Hippocampal formation (tissue), 2 donors: ENCODE data around the gene TMEM81.

Experiments used
- DNase-seq, 2 donors: peaks; one replicate each; lab custom pipeline; 2025; lab: John Stamatoyannopoulos, UW

TMEM81 gene

GRCh38 chr1:205084360-205084759, at the start of gene TMEM81:
Gene TMEM81, minus strand, starts transcription at chr1:205084460. Its CDS starts 140 bp downstream, at chr1:205084320.
- no peak for DNase-seq

- DNase-seq: no peak
These were observed 49.0 kb upstream of the TMEM81 start for GRCh38 chr1:205133287-205133686.

- no peak for DNase-seq
These were observed 45.3 kb upstream of the TMEM81 start for GRCh38 chr1:205129447-205130029.

- no peak for DNase-seq
These were observed 43.8 kb upstream of the TMEM81 start for GRCh38 chr1:205128050-205128449.

- no peak for DNase-seq
These were observed 43.4 kb upstream of the TMEM81 start for GRCh38 chr1:205127646-205128045.

GRCh38 chr1:205124726-205125125, 40.5 kb upstream of the TMEM81 start:
- no peak for DNase-seq

- no peak for DNase-seq
These were observed 38.2 kb upstream of the TMEM81 start for GRCh38 chr1:205122489-205122882.

GRCh38 chr1:205121660-205122488, 37.6 kb upstream of the TMEM81 start, which contains the start of gene RBBP5:
Gene RBBP5, minus strand, starts transcription at chr1:205121978. Its CDS starts 105 bp downstream, at chr1:205121873.
- peak; percentile 89 to 96 for DNase-seq

GRCh38 chr1:205118752-205119151, 34.5 kb upstream of the TMEM81 start:
- DNase-seq: no peak

- no peak for DNase-seq
These were observed 27.1 kb upstream of the TMEM81 start for GRCh38 chr1:205111354-205111753.

GRCh38 chr1:205109711-205110110, 25.5 kb upstream of the TMEM81 start:
- peak in 1 of 2 donors; percentile 27 for DNase-seq

- peak in 1 of 2 donors; percentile 69 for DNase-seq
These were observed 25.0 kb upstream of the TMEM81 start for GRCh38 chr1:205109269-205109668.

GRCh38 chr1:205108464-205108863, 24.2 kb upstream of the TMEM81 start:
- no peak for DNase-seq

- DNase-seq: no peak
These were observed 23.1 kb upstream of the TMEM81 start for GRCh38 chr1:205107327-205107726.

GRCh38 chr1:205102404-205102803, 18.1 kb upstream of the TMEM81 start:
- DNase-seq: no peak

- DNase-seq: no peak
These were observed 14.0 kb upstream of the TMEM81 start for GRCh38 chr1:205098242-205098641.

- DNase-seq: no peak
These were observed 11.2 kb upstream of the TMEM81 start for GRCh38 chr1:205095422-205095821.

- DNase-seq: no peak
These were observed 6.9 kb upstream of the TMEM81 start for GRCh38 chr1:205091043-205091740.

- DNase-seq: no peak
These were observed 4.1 kb upstream of the TMEM81 start for GRCh38 chr1:205088341-205088740.

GRCh38 chr1:205082431-205082830, 1.8 kb downstream of the TMEM81 start:
- DNase-seq: no peak

- DNase-seq: no peak
These were observed 6.3 kb downstream of the TMEM81 start for GRCh38 chr1:205077934-205078311.

GRCh38 chr1:205077158-205077933, 6.9 kb downstream of the TMEM81 start:
- DNase-seq: no peak
